HG02759 (cell line): Measurements from ENCODE around the gene PORCN.
"Not testable (repeated sequence)": the region's sequence is repeated elsewhere in the genome, so short reads cannot be mapped to it uniquely, and the experiment has no call there.

Source experiments
- ATAC-seq: cut with Tn5 transposase; IDR thresholded peaks from one replicate; pipeline ENCODE4 v1.9.1; 2021; ENCODE audit warnings: mild to moderate bottlenecking, moderate library complexity; ENCODE audit not compliant: unreplicated experiment

PORCN gene

DNA sequence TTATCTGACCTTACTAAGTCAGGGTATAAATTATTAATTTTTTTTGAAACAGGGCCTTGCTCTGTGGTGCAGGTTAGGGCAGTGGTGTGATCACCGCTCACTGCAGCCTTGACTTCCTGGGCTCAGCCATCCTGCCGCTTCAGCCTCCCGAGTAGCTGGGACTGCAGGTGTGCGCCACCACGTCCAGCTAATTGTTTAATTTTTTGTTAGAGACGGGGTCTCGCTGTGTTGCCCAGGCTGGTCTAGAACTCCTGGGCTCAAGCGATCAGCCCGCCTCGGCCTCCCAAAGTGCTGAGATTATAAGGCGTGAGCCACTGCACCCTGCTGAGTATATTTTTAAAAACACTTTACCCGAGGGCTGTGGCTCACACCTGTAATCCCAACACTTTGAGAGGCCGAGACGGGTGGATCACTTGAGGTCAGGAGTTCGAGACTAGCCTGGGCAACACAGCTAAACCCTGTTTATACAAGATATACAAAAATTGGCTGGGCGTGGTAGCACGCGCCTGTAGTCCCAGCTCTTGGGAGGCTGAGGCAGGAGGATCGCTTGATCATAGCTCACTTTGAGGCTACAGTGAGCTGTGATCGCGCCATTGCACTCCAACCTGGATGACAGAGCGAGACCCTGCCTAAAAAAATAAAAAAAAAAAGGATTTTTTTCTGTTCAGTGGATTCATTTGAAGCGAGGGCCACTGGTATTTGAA lies 30.0 kb downstream of the PORCN start:
- no peak for ATAC-seq

DNA sequence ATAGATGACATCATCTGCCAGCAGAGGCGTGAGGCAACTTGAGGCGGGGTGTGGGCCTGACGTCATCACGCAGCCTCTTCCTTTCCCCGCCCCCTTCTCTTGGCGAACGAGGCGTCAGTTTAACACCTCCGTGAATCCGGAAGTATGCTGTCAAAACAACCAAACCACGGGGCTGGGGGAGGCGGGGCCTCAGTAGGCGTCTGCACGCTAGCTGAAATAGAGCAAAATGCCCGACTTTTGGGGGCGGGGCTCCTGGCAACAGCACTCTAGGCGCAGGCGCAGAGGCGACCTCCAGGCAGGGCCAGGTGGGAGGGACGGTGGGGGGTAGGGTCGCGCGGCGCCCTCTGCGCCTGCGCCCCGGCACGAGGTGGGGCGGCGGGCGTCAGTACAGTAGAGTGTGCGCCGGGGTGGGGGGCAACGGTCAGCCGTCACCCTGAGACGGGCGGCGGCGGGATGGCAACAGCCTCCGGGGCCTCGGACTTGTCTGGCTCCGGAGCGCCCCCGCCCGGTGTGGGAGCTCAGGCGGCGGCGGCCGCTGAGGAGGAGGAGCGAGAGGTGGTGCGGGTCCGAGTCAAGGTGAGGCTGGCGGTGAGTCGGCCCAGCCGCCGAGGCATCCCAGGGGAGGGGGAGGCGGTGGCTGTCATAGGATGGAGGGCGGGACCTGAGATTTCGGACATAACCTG lies 30.7 kb downstream of the PORCN start, which contains the start of gene TBC1D25:
Gene TBC1D25, plus strand, starts transcription at position 370 of the 683 bp plus-strand sequence. Its CDS starts 84 bp downstream, at position 454.
- ATAC-seq, result peak; percentile 83

GRCh38 chrX:48540028-48540375 lies 31.2 kb downstream of the PORCN start:
- ATAC-seq, result peak; percentile 35

DNA sequence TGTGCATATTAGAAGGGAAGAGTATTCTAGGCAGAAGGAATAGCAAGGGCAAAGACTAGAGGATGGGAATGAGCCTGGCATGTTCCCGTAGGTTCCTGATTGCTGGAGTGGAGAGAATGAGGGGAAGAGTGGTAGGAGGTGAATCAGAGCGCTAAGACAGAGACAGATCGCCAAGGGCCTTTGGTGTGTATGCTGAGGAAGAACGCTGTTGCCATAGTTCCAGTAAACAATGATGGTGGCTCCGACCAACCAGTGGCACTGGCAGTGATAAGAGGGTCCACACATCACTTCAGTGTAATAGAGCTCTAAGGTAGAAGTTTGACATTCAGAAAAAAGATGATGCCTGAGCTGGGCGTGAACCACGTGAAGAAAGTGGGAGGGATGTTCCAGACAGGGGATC lies 31.7 kb downstream of the PORCN start:
- ATAC-seq, result no peak

DNA sequence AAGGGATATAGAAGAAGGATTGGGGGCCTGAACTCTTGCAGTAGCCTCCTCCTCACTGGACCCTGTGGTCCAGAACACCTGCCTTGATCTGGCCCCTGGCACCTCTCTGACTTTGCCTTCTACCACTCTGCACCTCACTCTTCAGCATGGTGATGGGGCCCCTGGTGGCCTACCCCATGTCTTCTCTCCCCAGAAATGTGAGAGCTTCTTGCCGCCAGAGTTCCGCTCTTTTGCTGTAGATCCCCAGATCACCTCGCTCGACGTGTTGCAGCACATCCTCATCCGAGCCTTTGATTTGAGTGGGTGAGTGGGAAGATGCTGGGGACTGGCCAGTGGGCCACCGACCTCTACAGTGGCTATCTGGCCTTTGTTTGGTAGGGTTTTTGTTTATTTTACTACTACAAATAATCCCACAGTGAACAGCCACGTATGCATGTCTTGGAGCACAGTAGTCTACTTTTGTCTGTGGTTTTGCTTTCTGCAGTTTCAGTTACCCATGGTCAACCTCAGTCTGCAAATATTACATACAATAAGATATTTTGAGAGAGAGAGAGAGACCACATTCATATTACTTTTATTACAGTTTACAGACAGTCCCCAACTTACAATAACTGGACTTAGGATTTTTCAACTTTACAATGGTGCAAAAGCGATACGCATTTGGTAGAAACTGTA lies 32.5 kb downstream of the PORCN start:
- no peak for ATAC-seq

- ATAC-seq, result no peak
These were observed 40.1 kb downstream of the PORCN start for GRCh38 chrX:48548871-48549270.

DNA sequence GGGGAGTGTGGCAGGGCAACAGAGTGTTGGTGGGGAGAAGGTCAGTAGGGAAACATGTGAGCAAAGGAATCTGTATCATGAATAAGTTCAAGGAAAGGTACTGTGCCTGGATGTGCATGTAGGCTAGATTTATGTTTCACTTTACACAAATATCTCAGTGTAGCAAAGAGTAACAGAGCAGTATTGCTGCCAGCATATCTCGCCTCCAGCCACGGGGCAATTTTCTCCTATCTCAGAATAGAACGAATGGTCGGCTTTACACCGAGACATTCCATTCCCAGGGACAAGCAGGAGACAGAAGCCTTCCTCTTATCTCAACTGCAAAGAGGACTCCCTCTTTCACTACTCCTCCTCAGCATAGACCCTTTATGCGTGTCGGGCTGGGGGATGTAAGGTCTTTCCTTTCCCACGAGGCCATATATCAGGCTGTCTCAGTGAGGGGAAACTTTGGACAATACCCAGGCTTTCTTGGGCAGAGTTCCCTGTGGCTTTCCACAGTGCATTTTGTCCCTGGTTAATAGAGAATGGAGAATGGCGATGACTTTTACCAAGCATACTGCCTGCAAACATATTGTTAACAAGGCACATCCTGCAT lies 47.0 kb downstream of the PORCN start:
- ATAC-seq, result not testable (repeated sequence)

- no peak for ATAC-seq
These were observed 49.5 kb downstream of the PORCN start for GRCh38 chrX:48558271-48558670.

DNA sequence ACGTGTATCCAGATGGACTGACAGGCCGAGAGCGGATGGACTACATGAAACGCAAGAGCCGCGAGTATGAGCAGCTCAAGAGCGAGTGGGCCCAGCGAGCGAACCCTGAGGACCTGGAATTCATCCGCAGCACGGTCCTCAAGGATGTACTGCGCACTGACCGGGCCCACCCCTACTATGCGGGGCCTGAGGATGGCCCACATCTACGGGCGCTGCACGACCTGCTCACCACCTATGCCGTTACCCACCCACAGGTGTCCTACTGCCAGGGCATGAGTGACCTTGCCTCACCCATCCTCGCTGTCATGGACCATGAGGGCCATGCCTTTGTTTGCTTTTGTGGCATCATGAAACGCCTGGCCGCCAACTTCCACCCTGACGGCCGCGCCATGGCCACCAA lies 50.8 kb downstream of the PORCN start:
- ATAC-seq, result no peak

GRCh38 chrX:48560056-48560455 lies 51.3 kb downstream of the PORCN start:
- ATAC-seq, result no peak

DNA sequence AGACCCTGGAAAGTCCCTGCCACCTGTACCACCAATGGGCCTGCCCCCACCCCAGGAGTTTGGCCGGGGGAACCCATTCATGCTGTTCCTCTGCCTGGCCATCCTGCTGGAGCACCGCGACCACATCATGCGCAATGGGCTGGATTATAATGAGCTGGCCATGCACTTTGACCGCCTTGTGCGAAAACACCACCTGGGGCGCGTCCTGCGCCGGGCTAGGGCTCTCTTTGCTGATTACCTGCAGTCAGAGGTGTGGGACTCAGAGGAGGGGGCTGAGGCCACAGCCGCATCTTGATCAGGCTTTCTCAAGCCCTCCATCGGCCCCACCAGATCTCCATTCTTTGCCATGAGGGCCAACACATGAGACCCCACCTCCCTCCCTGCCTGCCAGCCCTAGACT lies 51.9 kb downstream of the PORCN start:
- no peak for ATAC-seq

DNA sequence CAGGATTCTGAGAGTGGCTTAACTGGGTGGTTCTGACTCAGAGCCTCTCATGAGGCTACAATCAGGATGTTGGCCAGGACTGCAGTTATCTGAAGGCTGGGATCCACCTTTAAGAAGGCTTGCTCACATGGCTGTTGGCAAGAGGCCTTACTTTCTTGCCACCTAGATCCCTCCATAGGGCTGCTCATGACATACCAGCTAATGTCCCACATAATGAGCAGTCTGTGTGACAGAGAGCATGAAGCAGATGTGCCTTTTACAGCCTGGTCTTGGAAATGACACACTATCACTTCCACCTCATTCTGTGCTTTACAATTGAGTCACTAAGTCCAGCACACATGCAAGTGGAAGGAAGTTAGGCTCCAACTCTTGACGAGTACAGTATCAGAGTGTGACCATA lies 61.2 kb downstream of the PORCN start:
- ATAC-seq, result peak; percentile 38
